GM23248 (cell line): ENCODE results near the gene PXK.

Source experiments
- EZH2 ChIP-seq: fragments of 200-600 bp; sonication (generic); IDR thresholded peaks from 2 replicates; pipeline ENCODE4 v1.6.1; 2018; ENCODE audit warnings: antibody characterized with exemption, mild to moderate bottlenecking; ENCODE audit not compliant: insufficient read depth, poor library complexity, severe bottlenecking
- EZH2phosphoT487 ChIP-seq: fragments of 200-600 bp; sonication (generic); IDR thresholded peaks from 2 replicates; pipeline ENCODE4 v1.6.1; 2018; ENCODE audit warnings: antibody characterized with exemption, moderate library complexity, mild to moderate bottlenecking, low read depth; ENCODE audit not compliant: insufficient read depth

- no peak for TF ChIP-seq EZH2
- TF ChIP-seq EZH2phosphoT487: no peak
Measured at GRCh38 chr3:58421004-58421403, 88.3 kb downstream of the PXK start.
